ENCODE data around the gene POGZ.

GRCh38 chr1:151418081-151418480 is 41.2 kb downstream of the POGZ start:
- TF ChIP-seq POLR2A (IDR thresholded peaks at IDR 0.05): no peak
- no peak for TF ChIP-seq CTCF (IDR thresholded peaks at IDR 0.05)
- TF ChIP-seq EP300 (IDR thresholded peaks at IDR 0.05): no peak
- TF ChIP-seq POLR2AphosphoS5 (IDR thresholded peaks at IDR 0.05): no peak

Measured in suprapubic skin (tissue), 4 donors.